ENCODE measurements around the gene CTNNA2. TPM values are rescaled to one million over a fixed set of nuclear protein-coding genes. Genes with fewer than 3 reads are reported as not detected.

The CTNNA2 gene
- total and polyA plus RNA-seq, 9 of the 15 experiments (the other 6 are each of a cell fraction or from before 2014, with no cell fraction given): 0.03 to 0.40 (median 0.15) TPM

- Histone ChIP-seq H2AFZ (ENCODE audit: low read depth, low read length) (no peak overlapping the region), H3K27ac (ENCODE audit: extremely low read depth, low read depth, low read length) (no peak overlapping the region), H3K4me3 (no peak overlapping the region), H3K36me3 (ENCODE audit: control insufficient read depth, insufficient read depth, low read length) (no peaks in the 10 kb centered on the region), H3K9ac (ENCODE audit: insufficient read depth in 1 of 2, low read depth in 2 of 2, low read length in 2 of 2) (no peak overlapping the region), H4K20me1 (replicated peaks; ENCODE audit: control insufficient read depth, insufficient read depth, low read length) (no peaks in the 10 kb centered on the region), H3K4me1 (replicated peaks in 1 of 2; ENCODE audit: control insufficient read depth in 2 of 2, insufficient read depth in 2 of 2, low read length in 2 of 2) (no peaks in the 10 kb centered on the region; a peak in 1 of 5 replicates), H3K9me3 (replicated peaks; ENCODE audit: control insufficient read depth, insufficient read depth, low read depth, low read length) (no peaks in the 10 kb centered on the region), H3K9me1 (ENCODE audit: control insufficient read depth, insufficient read depth, low read length) (no peaks in the 10 kb centered on the region), H3K4me2 (ENCODE audit: insufficient read depth, low read length) (no peak overlapping the region), H3K79me2 (ENCODE audit: control insufficient read depth, insufficient read depth, low read length) (no peaks in the 10 kb centered on the region), H3K27me3 (ENCODE audit: control insufficient read depth in 2 of 2, insufficient read depth in 2 of 2, low read length in 2 of 2) (no peaks in the 10 kb centered on the region; a peak in 1 of 5 replicates)
- no peak for DNase-seq (ENCODE audit: extremely low read depth in 1 of 4, low spot score in 3 of 4)
- intact Hi-C loops (cut with micrococcal nuclease) (no loop called here), in situ Hi-C loops (cut with MboI) (no loop called here)
- no peak for TF ChIP-seq HNRNPH1 (optimal IDR thresholded peaks at IDR 0.05; ENCODE audit: low read depth, low read length)
- TF ChIP-seq CLOCK (CRISPR knock-in tag; IDR thresholded peaks at IDR 0.05; ENCODE audit: borderline replicate concordance): no peak
- no peak for TF ChIP-seq CEBPB (tag; IDR thresholded peaks at IDR 0.05)
- no peak for TF ChIP-seq DDX20 (tag; IDR thresholded peaks at IDR 0.05; ENCODE audit: low read depth)
- TF ChIP-seq, protein P1, sequence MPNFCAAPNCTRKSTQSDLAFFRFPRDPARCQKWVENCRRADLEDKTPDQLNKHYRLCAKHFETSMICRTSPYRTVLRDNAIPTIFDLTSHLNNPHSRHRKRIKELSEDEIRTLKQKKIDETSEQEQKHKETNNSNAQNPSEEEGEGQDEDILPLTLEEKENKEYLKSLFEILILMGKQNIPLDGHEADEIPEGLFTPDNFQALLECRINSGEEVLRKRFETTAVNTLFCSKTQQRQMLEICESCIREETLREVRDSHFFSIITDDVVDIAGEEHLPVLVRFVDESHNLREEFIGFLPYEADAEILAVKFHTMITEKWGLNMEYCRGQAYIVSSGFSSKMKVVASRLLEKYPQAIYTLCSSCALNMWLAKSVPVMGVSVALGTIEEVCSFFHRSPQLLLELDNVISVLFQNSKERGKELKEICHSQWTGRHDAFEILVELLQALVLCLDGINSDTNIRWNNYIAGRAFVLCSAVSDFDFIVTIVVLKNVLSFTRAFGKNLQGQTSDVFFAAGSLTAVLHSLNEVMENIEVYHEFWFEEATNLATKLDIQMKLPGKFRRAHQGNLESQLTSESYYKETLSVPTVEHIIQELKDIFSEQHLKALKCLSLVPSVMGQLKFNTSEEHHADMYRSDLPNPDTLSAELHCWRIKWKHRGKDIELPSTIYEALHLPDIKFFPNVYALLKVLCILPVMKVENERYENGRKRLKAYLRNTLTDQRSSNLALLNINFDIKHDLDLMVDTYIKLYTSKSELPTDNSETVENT (CRISPR knock-in tag; IDR thresholded peaks at IDR 0.05): no peak
- no peak for TF ChIP-seq CAMTA2 (CRISPR knock-in tag; conservative IDR thresholded peaks at IDR 0.05)
- TF ChIP-seq ESRRB (CRISPR knock-in tag; IDR thresholded peaks at IDR 0.05; ENCODE audit: borderline replicate concordance): no peak
- 0% methylated on average over 4 of the region's 4 CpGs for WGBS (ENCODE audit: insufficient coverage, low coverage, missing lambda C conversion rate)
- CTCF ChIA-PET (ENCODE audit: low intra/inter-chr PET ratio): no interaction called here
- ATAC-seq: no peak
- BruUV-seq (replicated peaks): no TSS peak
- no peak for FAIRE-seq
- POLR2A ChIA-PET: no interaction called here
These were observed 524.5 kb downstream of the CTNNA2 start for GRCh38 chr2:80037310-80037709.

All from K562 (cell line).